ENCODE results near the gene KLF13. TPM values are rescaled to one million over a fixed set of nuclear protein-coding genes. Genes with fewer than 3 reads are reported as not detected.

The KLF13 gene
- total RNA-seq, 1 experiment from 2014 or later = 22.1 TPM

DNA sequence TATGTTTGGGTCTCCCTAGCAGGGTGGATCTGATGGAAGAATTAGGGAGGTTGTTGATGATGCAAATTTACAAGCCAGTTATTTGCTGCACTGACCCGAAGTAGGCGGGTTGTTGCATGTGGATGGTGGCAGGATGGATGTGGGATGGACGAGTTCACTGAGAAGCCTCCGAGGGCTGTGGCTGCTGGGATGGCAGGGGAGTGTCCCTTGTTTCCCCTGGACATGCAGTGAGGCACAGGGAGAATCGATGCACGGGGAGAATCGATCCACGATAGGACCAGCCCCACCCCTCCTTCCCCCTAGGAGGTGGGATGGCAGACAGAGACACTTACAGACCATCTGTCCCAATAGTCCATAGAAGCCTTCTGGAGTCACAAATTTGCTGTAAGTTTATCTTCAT is 31.0 kb upstream of the KLF13 start:
- Histone ChIP-seq H3K27ac (ENCODE audit: low read depth, low read length, poor library complexity, severe bottlenecking) (no peak overlapping the region), H3K36me3 (ENCODE audit: insufficient read depth, low read length, poor library complexity, severe bottlenecking) (no peaks in the 10 kb centered on the region), H3K4me3 (ENCODE audit: low read depth, low read length, poor library complexity, severe bottlenecking) (no peak overlapping the region), H3K27me3 (replicated peaks; ENCODE audit: insufficient read depth, low read depth, low read length, poor library complexity) (peaks cover 19% of the 10 kb centered on the region), H3K4me1 (ENCODE audit: insufficient read depth, low read length, poor library complexity, severe bottlenecking) (no peaks in the 10 kb centered on the region), H3K9me3 (ENCODE audit: low read depth, low read length, poor library complexity, severe bottlenecking) (no peaks in the 10 kb centered on the region)
- ChIA-PET CTCF (no interaction called here), POLR2A (ENCODE audit: low non-redundant PET) (interaction anchor here (0.6 kb wide), 1 partner anchor 17 kb away, joined by 12 read pairs; no protein-coding TSS in a partner anchor)
- TF ChIP-seq, protein P1, sequence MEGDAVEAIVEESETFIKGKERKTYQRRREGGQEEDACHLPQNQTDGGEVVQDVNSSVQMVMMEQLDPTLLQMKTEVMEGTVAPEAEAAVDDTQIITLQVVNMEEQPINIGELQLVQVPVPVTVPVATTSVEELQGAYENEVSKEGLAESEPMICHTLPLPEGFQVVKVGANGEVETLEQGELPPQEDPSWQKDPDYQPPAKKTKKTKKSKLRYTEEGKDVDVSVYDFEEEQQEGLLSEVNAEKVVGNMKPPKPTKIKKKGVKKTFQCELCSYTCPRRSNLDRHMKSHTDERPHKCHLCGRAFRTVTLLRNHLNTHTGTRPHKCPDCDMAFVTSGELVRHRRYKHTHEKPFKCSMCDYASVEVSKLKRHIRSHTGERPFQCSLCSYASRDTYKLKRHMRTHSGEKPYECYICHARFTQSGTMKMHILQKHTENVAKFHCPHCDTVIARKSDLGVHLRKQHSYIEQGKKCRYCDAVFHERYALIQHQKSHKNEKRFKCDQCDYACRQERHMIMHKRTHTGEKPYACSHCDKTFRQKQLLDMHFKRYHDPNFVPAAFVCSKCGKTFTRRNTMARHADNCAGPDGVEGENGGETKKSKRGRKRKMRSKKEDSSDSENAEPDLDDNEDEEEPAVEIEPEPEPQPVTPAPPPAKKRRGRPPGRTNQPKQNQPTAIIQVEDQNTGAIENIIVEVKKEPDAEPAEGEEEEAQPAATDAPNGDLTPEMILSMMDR (conservative IDR thresholded peaks at IDR 0.05; ENCODE audit: low read depth, low read length) = no peak
- TF ChIP-seq EZH2 (IDR thresholded peaks at IDR 0.05; ENCODE audit: borderline replicate concordance, low read depth, low read length, poor library complexity, severe bottlenecking) = no peak
- intact Hi-C loops (cut with micrococcal nuclease; ENCODE audit: unreplicated experiment) = no loop called here
- BruUV-seq (replicated peaks) = no TSS peak
- DNase-seq (ENCODE audit: low spot score) = no peak

DNA sequence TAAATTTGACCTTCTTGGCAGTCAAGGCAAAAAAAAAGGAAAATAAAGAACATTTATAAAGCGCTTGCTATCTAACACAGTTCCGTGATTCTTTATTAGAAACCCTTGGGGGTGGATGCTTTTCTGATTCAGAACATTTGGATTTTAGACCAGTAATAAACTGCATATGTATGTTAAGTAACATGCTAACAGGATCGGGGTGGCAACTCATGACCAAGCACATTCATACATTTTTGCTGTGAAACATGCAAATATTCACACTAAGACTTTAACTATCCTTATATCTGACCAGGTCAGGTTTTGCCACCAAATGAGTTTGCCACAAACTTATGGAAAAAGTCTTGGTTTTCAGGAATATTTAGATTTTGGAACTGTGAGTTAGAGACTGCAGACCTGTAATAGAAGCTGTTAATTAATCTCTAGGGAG is 30.4 kb upstream of the KLF13 start:
- Histone ChIP-seq H3K4me1 (ENCODE audit: insufficient read depth, low read length, poor library complexity, severe bottlenecking) (no peaks in the 10 kb centered on the region), H3K36me3 (ENCODE audit: insufficient read depth, low read length, poor library complexity, severe bottlenecking) (no peaks in the 10 kb centered on the region), H3K27ac (ENCODE audit: low read depth, low read length, poor library complexity, severe bottlenecking) (no peak overlapping the region), H3K4me3 (ENCODE audit: low read depth, low read length, poor library complexity, severe bottlenecking) (no peak overlapping the region), H3K27me3 (replicated peaks; ENCODE audit: insufficient read depth, low read depth, low read length, poor library complexity) (peaks cover 14% of the 10 kb centered on the region), H3K9me3 (ENCODE audit: low read depth, low read length, poor library complexity, severe bottlenecking) (no peaks in the 10 kb centered on the region)
- no peak for DNase-seq (ENCODE audit: low spot score)
- ChIA-PET POLR2A (ENCODE audit: low non-redundant PET) (interaction anchor here (0.6 kb wide), 1 partner anchor 16 kb away, joined by 12 read pairs; no protein-coding TSS in a partner anchor), CTCF (no interaction called here)
- intact Hi-C loops (cut with micrococcal nuclease; ENCODE audit: unreplicated experiment) = no loop called here
- no TSS peak for BruUV-seq (replicated peaks)
- no peak for TF ChIP-seq EZH2 (IDR thresholded peaks at IDR 0.05; ENCODE audit: borderline replicate concordance, low read depth, low read length, poor library complexity, severe bottlenecking)
- TF ChIP-seq, protein P1 (conservative IDR thresholded peaks at IDR 0.05; ENCODE audit: low read depth, low read length) = no peak

DNA sequence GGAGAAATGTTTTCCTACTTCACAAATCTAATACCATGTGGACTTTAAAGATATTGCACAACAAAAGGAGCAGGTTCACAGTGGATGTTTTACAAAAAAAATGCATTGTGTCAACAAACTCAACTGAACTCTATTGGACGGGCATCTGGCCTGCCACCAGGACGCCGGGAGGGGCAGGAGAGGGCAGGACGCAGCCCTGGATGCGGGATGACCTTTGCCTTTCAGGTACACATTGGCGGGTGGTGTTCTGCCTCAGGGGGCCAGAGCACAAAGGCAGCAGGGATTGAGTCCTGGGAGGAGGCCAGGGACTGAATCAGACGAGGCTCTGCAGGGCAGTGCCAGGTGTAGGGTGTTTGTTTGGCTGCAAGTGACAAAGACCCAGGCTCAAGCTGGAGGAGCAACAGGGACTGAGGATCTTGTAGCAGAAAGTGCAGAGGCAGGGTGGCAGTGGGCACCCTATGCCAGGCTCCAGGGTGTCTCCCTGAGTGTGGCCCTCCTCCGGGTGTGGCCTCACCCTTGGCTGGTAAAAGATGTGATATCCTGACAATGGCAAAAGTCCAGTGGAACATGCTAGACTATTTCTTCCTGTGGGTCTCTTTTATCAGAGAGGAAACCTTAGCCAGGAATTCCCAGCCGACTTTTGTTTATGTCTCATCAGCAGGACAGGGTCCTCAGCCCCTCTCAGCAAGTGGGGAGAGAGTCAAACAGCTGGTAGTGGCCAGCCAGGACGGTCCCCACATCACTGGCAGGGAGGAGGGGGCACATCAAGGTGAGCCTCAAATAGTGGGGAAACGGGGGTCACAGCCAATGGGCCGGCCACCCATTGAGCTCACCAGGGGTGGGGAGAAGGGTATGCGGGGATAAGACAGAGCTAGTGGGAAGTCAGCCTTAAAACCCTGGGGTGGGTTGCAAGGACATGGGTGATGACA is 29.7 kb upstream of the KLF13 start:
- no TSS peak for BruUV-seq (replicated peaks)
- TF ChIP-seq, protein P1 (conservative IDR thresholded peaks at IDR 0.05; ENCODE audit: low read depth, low read length) = no peak
- no peak for TF ChIP-seq EZH2 (IDR thresholded peaks at IDR 0.05; ENCODE audit: borderline replicate concordance, low read depth, low read length, poor library complexity, severe bottlenecking)
- Histone ChIP-seq H3K27ac (ENCODE audit: low read depth, low read length, poor library complexity, severe bottlenecking) (no peak overlapping the region), H3K36me3 (ENCODE audit: insufficient read depth, low read length, poor library complexity, severe bottlenecking) (no peaks in the 10 kb centered on the region), H3K27me3 (replicated peaks; ENCODE audit: insufficient read depth, low read depth, low read length, poor library complexity) (peaks cover 13% of the 10 kb centered on the region), H3K4me1 (ENCODE audit: insufficient read depth, low read length, poor library complexity, severe bottlenecking) (no peaks in the 10 kb centered on the region), H3K4me3 (ENCODE audit: low read depth, low read length, poor library complexity, severe bottlenecking) (no peak overlapping the region), H3K9me3 (ENCODE audit: low read depth, low read length, poor library complexity, severe bottlenecking) (no peaks in the 10 kb centered on the region)
- CTCF ChIA-PET = no interaction called here
- no peak for DNase-seq (ENCODE audit: low spot score)
- intact Hi-C loops (cut with micrococcal nuclease; ENCODE audit: unreplicated experiment) = no loop called here
- POLR2A ChIA-PET (ENCODE audit: low non-redundant PET) = no interaction called here
